GM12892 (cell line): ENCODE data around the gene ADAMTS5.

Experiments
- DNase-seq: peaks from one replicate; pipeline ENCODE4 v3.0.0; 2011; ENCODE audit not compliant: insufficient read length
- FAIRE-seq: peaks from 2 replicates; lab custom pipeline; 2011; peaks lifted over from hg19 to GRCh38; lab: Jason Lieb, UNC
- POLR2A ChIP-seq: IDR thresholded peaks from 2 replicates; pipeline ENCODE4 v1.6.1; 2011; ENCODE audit warnings: low read depth, low read length, control low read depth
- POLR2AphosphoS5 ChIP-seq: IDR thresholded peaks from 2 replicates; pipeline ENCODE4 v1.6.1; 2011; ENCODE audit warnings: low read depth, low read length, control low read depth
- TAF1 ChIP-seq: IDR thresholded peaks from 2 replicates; pipeline ENCODE4 v1.6.1; 2011; ENCODE audit warnings: low read depth, mild to moderate bottlenecking, control low read depth, low read length, borderline replicate concordance

Gene ADAMTS5

GRCh38 chr21:26945916-26946675, 20.8 kb downstream of the ADAMTS5 start:
- no peak for TF ChIP-seq TAF1
- TF ChIP-seq POLR2AphosphoS5: no peak
- no peak for TF ChIP-seq POLR2A
- FAIRE-seq: no peak
- no peak for DNase-seq

GRCh38 chr21:26943921-26944320, 23.0 kb downstream of the ADAMTS5 start:
- no peak for FAIRE-seq

GRCh38 chr21:26941421-26941820, 25.5 kb downstream of the ADAMTS5 start:
- DNase-seq (no peak), FAIRE-seq (no peak)
- TF ChIP-seq POLR2AphosphoS5 (no peak), POLR2A (no peak), TAF1 (no peak)

More at GRCh38 chr21:26943921-26944320, 23.0 kb downstream of the ADAMTS5 start:
- no peak for DNase-seq
- TF ChIP-seq POLR2AphosphoS5: no peak
- TF ChIP-seq TAF1: no peak
- TF ChIP-seq POLR2A: no peak

- DNase-seq: no peak
- no peak for TF ChIP-seq POLR2A
- no peak for TF ChIP-seq TAF1
- TF ChIP-seq POLR2AphosphoS5: no peak
- no peak for FAIRE-seq
These were observed 27.2 kb downstream of the ADAMTS5 start for GRCh38 chr21:26939601-26940111.

GRCh38 chr21:26936641-26937040, 30.2 kb downstream of the ADAMTS5 start:
- DNase-seq (no peak), FAIRE-seq (no peak)
- no peak for TF ChIP-seq POLR2AphosphoS5
- TF ChIP-seq TAF1: no peak
- TF ChIP-seq POLR2A: no peak

GRCh38 chr21:26935977-26936376, 30.9 kb downstream of the ADAMTS5 start:
- no peak for TF ChIP-seq TAF1
- no peak for TF ChIP-seq POLR2A
- TF ChIP-seq POLR2AphosphoS5: no peak
- FAIRE-seq (no peak), DNase-seq (no peak)

- DNase-seq: no peak
- no peak for FAIRE-seq
- TF ChIP-seq POLR2A: no peak
- no peak for TF ChIP-seq POLR2AphosphoS5
- no peak for TF ChIP-seq TAF1
These were observed 32.5 kb downstream of the ADAMTS5 start for GRCh38 chr21:26934383-26934782.

GRCh38 chr21:26933448-26933847, 33.4 kb downstream of the ADAMTS5 start:
- no peak for FAIRE-seq
- TF ChIP-seq POLR2AphosphoS5 (no peak), TAF1 (no peak), POLR2A (no peak)

GRCh38 chr21:26925636-26926035, 41.3 kb downstream of the ADAMTS5 start:
- TF ChIP-seq TAF1: no peak
- FAIRE-seq: no peak
- DNase-seq: no peak

More at GRCh38 chr21:26933448-26933847, 33.4 kb downstream of the ADAMTS5 start:
- DNase-seq: no peak

- FAIRE-seq (no peak), DNase-seq (no peak)
- TF ChIP-seq TAF1 (no peak), POLR2A (no peak), POLR2AphosphoS5 (no peak)
These were observed 41.8 kb downstream of the ADAMTS5 start for GRCh38 chr21:26925122-26925521.

- TF ChIP-seq TAF1 (no peak), POLR2A (no peak), POLR2AphosphoS5 (no peak)
- FAIRE-seq: no peak
- no peak for DNase-seq
These were observed 42.9 kb downstream of the ADAMTS5 start for GRCh38 chr21:26923986-26924385.

- FAIRE-seq (no peak), DNase-seq (no peak)
- no peak for TF ChIP-seq POLR2A
- no peak for TF ChIP-seq POLR2AphosphoS5
- TF ChIP-seq TAF1: no peak
These were observed 46.8 kb downstream of the ADAMTS5 start for GRCh38 chr21:26920055-26920454.

GRCh38 chr21:26918323-26919079, 48.4 kb downstream of the ADAMTS5 start:
- FAIRE-seq (no peak), DNase-seq (no peak)
- no peak for TF ChIP-seq POLR2AphosphoS5
- no peak for TF ChIP-seq TAF1
- no peak for TF ChIP-seq POLR2A
